B cell (primary cell): ENCODE measurements around the gene FTL. TPM values are rescaled to one million over a fixed set of nuclear protein-coding genes. Genes with fewer than 3 reads are reported as not detected.

Source experiments
- ATAC-seq: fragments of 200-7000 bp; cut with Tn5 transposase; one replicate; pipeline ENCODE4 v1.10.0; 2021; ENCODE audit warnings: low read depth, mild to moderate bottlenecking, moderate number of reproducible peaks, moderate library complexity
- CTCF ChIA-PET: fragments of 350-600 bp; sonication (Branson Sonifier 250); formaldehyde crosslinking; loops from one replicate; lab custom pipeline; 2021; ENCODE audit warnings: antibody characterized with exemption, inconsistent platforms; lab: Charles Lee
- POLR2A ChIA-PET: fragments of 350-600 bp; sonication (Branson Sonifier 250); formaldehyde crosslinking; loops from one replicate; lab custom pipeline; 2021; ENCODE audit warnings: antibody characterized with exemption; lab: Charles Lee
- DNase-seq: peaks from one replicate; pipeline ENCODE4 v3.0.0; 2013
- H2AFZ ChIP-seq: 2 replicates; pipeline ENCODE4 v1.6.1; 2012; ENCODE audit warnings: mild to moderate bottlenecking, low read depth, low read length; ENCODE audit not compliant: insufficient read depth, poor library complexity, severe bottlenecking
- H3K27ac ChIP-seq, 2 donors: 1 replicate in 1 of 2; 2 replicates in 1 of 2; pipeline ENCODE4 v1.5.1; 2012 to 2013; ENCODE audit warnings: low read length in 2 of 2, mild to moderate bottlenecking in 2 of 2, moderate library complexity in 1 of 2
- H3K27me3 ChIP-seq, 4 experiments: fragments of 200-600 bp in 1 of 4; sonication (generic) in 1 of 4; replicated peaks in 1 of 4; 1 replicate in 2 of 4; 2 replicates in 2 of 4; pipeline versions ENCODE4 v1.6.1 to v1.7.0; 2013 to 2016; ENCODE audit warnings: low read length in 3 of 4, mild to moderate bottlenecking in 2 of 4, mixed read lengths in 1 of 4, moderate library complexity in 1 of 4; ENCODE audit not compliant: insufficient read depth in 4 of 4, control insufficient read depth in 3 of 4; ENCODE audit errors: control extremely low read depth in 1 of 4
- H3K36me3 ChIP-seq, 2 experiments: replicated peaks in 1 of 2; 1 replicate in 1 of 2; 2 replicates in 1 of 2; pipeline versions ENCODE4 v1.6.1 to v1.7.1; 2013; ENCODE audit warnings: low read length in 1 of 2; ENCODE audit not compliant: insufficient read depth in 2 of 2, control insufficient read depth in 1 of 2; ENCODE audit errors: control extremely low read depth in 1 of 2, extremely low read depth in 1 of 2
- H3K4me1 ChIP-seq, 2 donors: fragments of 200-600 bp in 1 of 2; sonication (generic) in 1 of 2; 1 replicate in 1 of 2; 2 replicates in 1 of 2; pipeline versions ENCODE4 v1.5.1 to v1.6.1; 2013 to 2017; ENCODE audit warnings: low read length in 2 of 2; ENCODE audit not compliant: control insufficient read depth in 2 of 2, insufficient read depth in 2 of 2
- H3K4me2 ChIP-seq: replicated peaks from 2 replicates; pipeline ENCODE3; 2012; ENCODE audit warnings: mild to moderate bottlenecking, low read depth, low read length; ENCODE audit not compliant: poor library complexity, severe bottlenecking
- H3K4me3 ChIP-seq, 5 experiments: fragments of 200-600 bp in 1 of 5; sonication (generic) in 1 of 5; 1 replicate in 3 of 5; 2 replicates in 2 of 5; pipeline versions ENCODE4 v1.5.1 to v1.7.0; 2011 to 2016; ENCODE audit warnings: low read length in 4 of 5, mild to moderate bottlenecking in 4 of 5, low read depth in 2 of 5, control low read depth in 1 of 5, moderate library complexity in 1 of 5; ENCODE audit not compliant: insufficient read depth in 1 of 5; ENCODE audit errors: control extremely low read depth in 1 of 5, extremely low read depth in 1 of 5
- H3K79me2 ChIP-seq: fragments of 200-600 bp; sonication (generic); one replicate; pipeline ENCODE4 v1.6.0; 2016; ENCODE audit warnings: low read length; ENCODE audit not compliant: control insufficient read depth, insufficient read depth
- H3K9ac ChIP-seq: fragments of 200-600 bp; sonication (generic); 2 replicates; pipeline ENCODE4 v1.6.1; 2017; ENCODE audit warnings: mild to moderate bottlenecking, low read length, moderate library complexity
- H3K9me3 ChIP-seq, 3 donors: one replicate each; pipeline versions ENCODE4 v1.6.1 to v1.7.1; 2013; ENCODE audit warnings: low read length in 2 of 3; ENCODE audit not compliant: control insufficient read depth in 2 of 3, insufficient read depth in 1 of 3; ENCODE audit errors: control extremely low read depth in 1 of 3
- H4K20me1 ChIP-seq: 2 replicates; pipeline ENCODE4 v1.6.0; 2012; ENCODE audit warnings: mild to moderate bottlenecking, low read length; ENCODE audit not compliant: insufficient read depth, control insufficient read depth, poor library complexity, severe bottlenecking
- H3K27ac Mint-ChIP-seq: one replicate; pipeline ENCODE4 v1.8.0; 2021; ENCODE audit warnings: mixed read lengths
- H3K27me3 Mint-ChIP-seq: one replicate; pipeline ENCODE4 v1.8.0; 2021; ENCODE audit warnings: mixed read lengths
- H3K4me1 Mint-ChIP-seq: one replicate; pipeline ENCODE4 v1.8.0; 2021; ENCODE audit warnings: mixed read lengths
- H3K4me3 Mint-ChIP-seq: one replicate; pipeline ENCODE4 v1.8.0; 2021; ENCODE audit warnings: mixed read lengths
- H3K9me3 Mint-ChIP-seq: one replicate; pipeline ENCODE4 v1.8.0; 2022; ENCODE audit warnings: mixed read lengths; ENCODE audit not compliant: insufficient read depth
- EZH2 ChIP-seq: IDR thresholded peaks from 2 replicates; pipeline ENCODE4 v1.6.1; 2012; ENCODE audit warnings: borderline replicate concordance, low read depth, mild to moderate bottlenecking, moderate library complexity, low read length; ENCODE audit not compliant: insufficient read depth, poor library complexity, severe bottlenecking
- WGBS: methylation state at CpG from one replicate; pipeline ENCODE4 v1.1.5; 2013; ENCODE audit warnings: missing lambda C conversion rate; ENCODE audit not compliant: insufficient coverage; 5-methylcytosine and 5-hydroxymethylcytosine counted together
- intact Hi-C: fragments of 100-400 bp; cut with micrococcal nuclease; formaldehyde crosslinking; loops from one replicate; pipeline ENCODE4 v1.10.0; 2022
- polyA plus RNA-seq: library from polyadenylated mRNA; depleted of rRNA; stranded (reverse); fragments of >200 nt; gene quantifications from 2 replicates; pipeline ENCODE4 v1.2.3, GENCODE V29; 2012
- total RNA-seq, 2 donors: library from RNA; stranded (reverse); fragments of 120-200 nt in 1 of 2; gene quantifications; 1 replicate in 1 of 2; 2 replicates in 1 of 2; pipeline versions ENCODE4 v1.2.3 to v1.2.4, GENCODE V29; 2013 to 2022
- TF ChIP-seq, protein P1 (sequence below): fragments of 200-600 bp; IDR thresholded peaks from one replicate; pipeline ENCODE4 v1.8.0; 2022; ENCODE audit warnings: antibody characterized with exemption, mild to moderate bottlenecking

The FTL gene
- total and polyA plus RNA-seq, 2 donors (not counting 1 experiment from before 2014, with no cell fraction given): 832 to 937 TPM

DNA sequence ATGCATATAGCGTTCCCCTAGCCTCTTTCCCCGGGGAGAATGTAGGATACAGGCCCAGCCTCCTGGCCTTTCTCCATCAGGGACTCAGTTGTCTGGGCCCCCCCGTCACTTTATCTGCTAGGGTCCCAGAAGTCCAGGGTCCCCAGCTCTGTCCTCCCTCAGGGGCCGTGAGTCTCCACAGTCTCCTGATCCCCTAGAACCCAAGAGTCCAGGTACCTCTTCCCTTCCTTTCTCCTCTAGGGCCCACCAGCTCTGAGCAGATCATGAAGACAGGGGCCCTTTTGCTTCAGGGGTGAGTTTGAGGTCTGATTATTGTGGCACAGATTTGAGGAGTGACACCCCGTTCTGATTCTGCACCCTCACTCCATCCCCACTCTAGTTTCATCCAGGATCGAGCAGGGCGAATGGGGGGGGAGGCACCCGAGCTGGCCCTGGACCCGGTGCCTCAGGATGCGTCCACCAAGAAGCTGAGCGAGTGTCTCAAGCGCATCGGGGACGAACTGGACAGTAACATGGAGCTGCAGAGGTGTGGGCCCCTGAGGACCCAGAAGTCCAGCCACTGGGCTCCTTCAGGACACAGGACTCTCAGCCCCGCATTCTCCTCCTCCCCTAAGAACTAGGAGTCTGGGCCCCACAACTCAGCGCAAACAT is 9.7 kb upstream of the FTL start:
- Histone ChIP-seq H3K9me3 (no peaks in the 10 kb centered on the region), H3K79me2 (peaks cover 23% of the 10 kb centered on the region), H3K36me3 (peaks cover 1 to 3% of the 10 kb centered on the region in 2 experiments), H3K9ac (peak overlapping the region; percentile 90), H3K27ac (peak overlapping the region; percentile 84 to 89), H3K4me1 (peaks cover 6 to 16% of the 10 kb centered on the region in 2 donors), H3K4me3 (peak overlapping the region; percentile 47 to 99 (median 87)), H3K27me3 (no peaks in the 10 kb centered on the region), H3K4me2 (peak overlapping the region; percentile 94), H4K20me1 (no peaks in the 10 kb centered on the region), H2AFZ (peak overlapping the region; percentile 86)
- TF ChIP-seq, protein P1, sequence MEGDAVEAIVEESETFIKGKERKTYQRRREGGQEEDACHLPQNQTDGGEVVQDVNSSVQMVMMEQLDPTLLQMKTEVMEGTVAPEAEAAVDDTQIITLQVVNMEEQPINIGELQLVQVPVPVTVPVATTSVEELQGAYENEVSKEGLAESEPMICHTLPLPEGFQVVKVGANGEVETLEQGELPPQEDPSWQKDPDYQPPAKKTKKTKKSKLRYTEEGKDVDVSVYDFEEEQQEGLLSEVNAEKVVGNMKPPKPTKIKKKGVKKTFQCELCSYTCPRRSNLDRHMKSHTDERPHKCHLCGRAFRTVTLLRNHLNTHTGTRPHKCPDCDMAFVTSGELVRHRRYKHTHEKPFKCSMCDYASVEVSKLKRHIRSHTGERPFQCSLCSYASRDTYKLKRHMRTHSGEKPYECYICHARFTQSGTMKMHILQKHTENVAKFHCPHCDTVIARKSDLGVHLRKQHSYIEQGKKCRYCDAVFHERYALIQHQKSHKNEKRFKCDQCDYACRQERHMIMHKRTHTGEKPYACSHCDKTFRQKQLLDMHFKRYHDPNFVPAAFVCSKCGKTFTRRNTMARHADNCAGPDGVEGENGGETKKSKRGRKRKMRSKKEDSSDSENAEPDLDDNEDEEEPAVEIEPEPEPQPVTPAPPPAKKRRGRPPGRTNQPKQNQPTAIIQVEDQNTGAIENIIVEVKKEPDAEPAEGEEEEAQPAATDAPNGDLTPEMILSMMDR: no peak
- no peak for TF ChIP-seq EZH2
- 70% methylated on average over 13 of the region's 16 CpGs for WGBS
- Mint-ChIP-seq H3K4me3 (peak overlapping the region; percentile 85), H3K27me3 (no peaks in the 10 kb centered on the region), H3K4me1 (peaks cover 20% of the 10 kb centered on the region), H3K27ac (peak overlapping the region; percentile 83), H3K9me3 (no peaks in the 10 kb centered on the region)
- POLR2A ChIA-PET: no interaction called here
- ATAC-seq (no peak), DNase-seq (no peak)
- intact Hi-C loops: loop anchor here (5.0 kb wide), 1 partner anchor 318 kb away; the partner anchor contains the start of gene DBP
- CTCF ChIA-PET: interaction anchor here (1.0 to 2.1 kb wide), 3 partner anchors 10 to 38 kb away, joined by 3 to 5 read pairs (median 3); partner anchors contain the start of genes FTL, GYS1 and RUVBL2

DNA sequence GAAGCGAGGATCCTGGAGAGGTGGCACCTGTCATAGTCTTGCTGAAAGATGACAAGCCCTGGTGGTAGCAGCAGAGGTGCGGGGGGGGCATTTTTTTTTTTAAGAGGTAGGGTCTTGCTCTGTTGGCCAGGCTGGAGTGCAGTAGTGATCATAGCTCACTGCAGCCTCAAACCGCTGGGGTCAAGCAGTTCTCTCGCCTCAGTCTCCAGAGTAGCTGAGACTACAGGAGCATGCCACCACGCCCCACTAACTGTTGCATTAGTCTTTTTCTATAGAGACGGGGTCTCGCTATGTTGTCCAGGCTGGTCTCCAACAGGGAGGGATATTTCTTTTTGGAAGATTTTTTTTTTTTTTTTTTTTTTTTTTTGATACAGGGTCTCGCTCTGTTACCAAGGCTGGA is 7.1 kb upstream of the FTL start:
- no peak for ATAC-seq
- Histone ChIP-seq H3K4me3 (no peak overlapping the region), H3K4me1 (peaks cover 18 to 31% of the 10 kb centered on the region in 2 donors), H3K27me3 (no peaks in the 10 kb centered on the region), H3K9me3 (no peaks in the 10 kb centered on the region), H3K36me3 (peaks cover 1 to 5% of the 10 kb centered on the region in 2 experiments), H3K27ac (no peak overlapping the region), H3K79me2 (peaks cover 23% of the 10 kb centered on the region), H3K9ac (no peak overlapping the region), H4K20me1 (no peaks in the 10 kb centered on the region), H3K4me2 (no peak overlapping the region), H2AFZ (no peak overlapping the region)
- Mint-ChIP-seq H3K27me3 (no peaks in the 10 kb centered on the region), H3K27ac (no peak overlapping the region), H3K4me3 (no peak overlapping the region), H3K4me1 (peaks cover 38% of the 10 kb centered on the region), H3K9me3 (no peaks in the 10 kb centered on the region)
- intact Hi-C loops: loop anchor here (5.0 kb wide), 1 partner anchor 321 kb away; the partner anchor contains the start of gene DBP
- 96% methylated on average over 4 of the region's 8 CpGs for WGBS
- POLR2A ChIA-PET: interaction anchor here (0.7 kb wide), 2 partner anchors 65 to 112 kb away, joined by 11 to 12 read pairs; no protein-coding TSS in a partner anchor
- DNase-seq: no peak
- TF ChIP-seq, protein P1: no peak
- no peak for TF ChIP-seq EZH2
- CTCF ChIA-PET: interaction anchor here (0.7 kb wide), 1 partner anchor 113 kb away, joined by 3 read pairs; no protein-coding TSS in a partner anchor
